HEK293 (cell line): Measurements from ENCODE around the gene CP.

Experiments
- CTCF ChIA-PET: fragments of 350-600 bp; formaldehyde crosslinking; extraction: SDS; loops from one replicate; lab custom pipeline; 2021; ENCODE audit warnings: antibody characterized with exemption; lab: Yijun Ruan, JAX
- POLR2A ChIA-PET: fragments of 300-600 bp; formaldehyde crosslinking; extraction: SDS; loops from one replicate; lab custom pipeline; 2020; ENCODE audit warnings: antibody characterized with exemption, inconsistent platforms; lab: Yijun Ruan, JAX
- H3K27ac ChIP-seq: fragments of 200-500 bp; sonication (Bioruptor generic); 2 replicates; pipeline ENCODE4 v1.5.1; 2014; ENCODE audit warnings: low read depth, low read length, control low read depth, inconsistent platforms; ENCODE audit errors: extremely low read depth
- H3K36me3 ChIP-seq, 2 experiments: fragments of 200-500 bp in 1 of 2; sonication (Bioruptor generic) in 1 of 2; 1 replicate in 1 of 2; 2 replicates in 1 of 2; pipeline ENCODE4 v1.5.1; 2014 to 2017; ENCODE audit warnings: inconsistent platforms in 2 of 2, low read length in 2 of 2; ENCODE audit not compliant: control insufficient read depth in 2 of 2, insufficient read depth in 1 of 2
- H3K4me1 ChIP-seq: fragments of 200-500 bp; sonication (Bioruptor generic); 2 replicates; pipeline ENCODE4 v1.5.1; 2014; ENCODE audit warnings: mild to moderate bottlenecking, low read length, inconsistent platforms; ENCODE audit not compliant: control insufficient read depth, insufficient read depth
- H3K4me3 ChIP-seq: 2 replicates; pipeline ENCODE4 v1.5.1; 2011; ENCODE audit warnings: low read depth, mild to moderate bottlenecking, control low read depth, low read length, moderate library complexity
- H3K9me3 ChIP-seq: fragments of 200-500 bp; sonication (Bioruptor generic); 2 replicates; pipeline ENCODE4 v1.5.1; 2014; ENCODE audit warnings: low read depth, low read length, inconsistent platforms; ENCODE audit not compliant: control insufficient read depth, insufficient read depth
- BCL11A ChIP-seq: fragments of 450-650 bp; formaldehyde crosslinking; IDR thresholded peaks from 2 replicates; pipeline ENCODE4 v1.5.1; 2016; ENCODE audit warnings: low read depth, missing biosample characterization, missing genetic modification characterization
- GLIS2 ChIP-seq: fragments of 450-650 bp; formaldehyde crosslinking; IDR thresholded peaks from 2 replicates; pipeline ENCODE4 v1.5.1; 2016; ENCODE audit warnings: missing biosample characterization, missing genetic modification characterization
- IKZF3 ChIP-seq: fragments of 450-650 bp; IDR thresholded peaks from 2 replicates; pipeline ENCODE4 v1.5.0; 2018; ENCODE audit warnings: missing biosample characterization, mild to moderate bottlenecking, missing genetic modification characterization, moderate library complexity
- MZF1 ChIP-seq: fragments of 450-650 bp; formaldehyde crosslinking; IDR thresholded peaks from 2 replicates; pipeline ENCODE4 v1.5.1; 2017; ENCODE audit warnings: missing biosample characterization, missing genetic modification characterization, borderline replicate concordance
- OSR2 ChIP-seq: fragments of 450-650 bp; formaldehyde crosslinking; IDR thresholded peaks from 2 replicates; pipeline ENCODE4 v1.5.1; 2016; ENCODE audit warnings: missing biosample characterization, missing genetic modification characterization
- PRDM6 ChIP-seq: fragments of 450-650 bp; formaldehyde crosslinking; IDR thresholded peaks from 2 replicates; pipeline ENCODE4 v1.5.1; 2017; ENCODE audit warnings: missing biosample characterization, missing genetic modification characterization
- SALL2 ChIP-seq: fragments of 450-650 bp; formaldehyde crosslinking; IDR thresholded peaks from 2 replicates; pipeline ENCODE4 v1.5.0; 2017; ENCODE audit warnings: missing biosample characterization, mild to moderate bottlenecking, missing genetic modification characterization, borderline replicate concordance
- ZBTB20 ChIP-seq: fragments of 450-650 bp; formaldehyde crosslinking; IDR thresholded peaks from 2 replicates; pipeline ENCODE4 v1.5.1; 2016; ENCODE audit warnings: missing biosample characterization, missing genetic modification characterization
- ZBTB7A ChIP-seq: fragments of 450-650 bp; formaldehyde crosslinking; IDR thresholded peaks from 2 replicates; pipeline ENCODE4 v1.5.1; 2016; ENCODE audit warnings: low read depth, missing biosample characterization, missing genetic modification characterization
- ZFP41 ChIP-seq: fragments of 450-650 bp; formaldehyde crosslinking; IDR thresholded peaks from 2 replicates; pipeline ENCODE4 v1.5.1; 2016; ENCODE audit warnings: missing biosample characterization, missing genetic modification characterization, borderline replicate concordance
- ZNF121 ChIP-seq: fragments of 450-650 bp; formaldehyde crosslinking; IDR thresholded peaks from 2 replicates; pipeline ENCODE4 v1.5.1; 2016; ENCODE audit warnings: missing biosample characterization, missing genetic modification characterization
- ZNF16 ChIP-seq: fragments of 450-650 bp; formaldehyde crosslinking; IDR thresholded peaks from 2 replicates; pipeline ENCODE4 v1.5.1; 2016; ENCODE audit warnings: low read depth, missing biosample characterization, missing genetic modification characterization
- ZNF2 ChIP-seq: fragments of 450-650 bp; formaldehyde crosslinking; IDR thresholded peaks from 2 replicates; pipeline ENCODE4 v1.5.1; 2016; ENCODE audit warnings: missing biosample characterization, missing genetic modification characterization
- ZNF292 ChIP-seq: fragments of 450-650 bp; formaldehyde crosslinking; IDR thresholded peaks from 2 replicates; pipeline ENCODE4 v1.5.1; 2016; ENCODE audit warnings: low read depth, missing biosample characterization, missing genetic modification characterization, borderline replicate concordance
- ZNF426 ChIP-seq: fragments of 450-650 bp; formaldehyde crosslinking; IDR thresholded peaks from 2 replicates; pipeline ENCODE4 v1.5.1; 2017; ENCODE audit warnings: missing biosample characterization, missing genetic modification characterization, mild to moderate bottlenecking, inconsistent platforms, moderate library complexity
- ZNF548 ChIP-seq: fragments of 450-650 bp; formaldehyde crosslinking; IDR thresholded peaks from 2 replicates; pipeline ENCODE4 v1.5.1; 2016; ENCODE audit warnings: missing biosample characterization, missing genetic modification characterization
- ZNF639 ChIP-seq: fragments of 450-650 bp; formaldehyde crosslinking; IDR thresholded peaks from 2 replicates; pipeline ENCODE4 v1.5.1; 2016; ENCODE audit warnings: missing biosample characterization, missing genetic modification characterization
- ZNF76 ChIP-seq: fragments of 450-650 bp; formaldehyde crosslinking; IDR thresholded peaks from 2 replicates; pipeline ENCODE4; 2016; ENCODE audit warnings: low read depth, missing biosample characterization, missing genetic modification characterization, borderline replicate concordance
- ZNF843 ChIP-seq: fragments of 450-650 bp; formaldehyde crosslinking; IDR thresholded peaks from 2 replicates; pipeline ENCODE4 v1.5.1; 2016; ENCODE audit warnings: missing biosample characterization, missing genetic modification characterization
- TF ChIP-seq, protein P1 (sequence below): fragments of 450-650 bp; formaldehyde crosslinking; IDR thresholded peaks from 2 replicates; pipeline ENCODE4 v1.5.1; 2016; ENCODE audit warnings: missing biosample characterization, missing genetic modification characterization
- TF ChIP-seq, protein P2 (sequence below): IDR thresholded peaks from 2 replicates; pipeline ENCODE4 v1.6.1; 2011; ENCODE audit warnings: mild to moderate bottlenecking, low read depth, low read length, borderline replicate concordance

CP gene

GRCh38 chr3:149195221-149195620 is 26.4 kb downstream of the CP start (continued):
- no peak for TF ChIP-seq ZNF548 (tag by site-specific recombination)
- no peak for TF ChIP-seq ZNF16 (tag by site-specific recombination)
- TF ChIP-seq ZNF426 (tag by site-specific recombination) = no peak
- TF ChIP-seq PRDM6 (tag by site-specific recombination) = no peak
- TF ChIP-seq GLIS2 (tag by site-specific recombination) = no peak
- no peak for TF ChIP-seq BCL11A (tag by site-specific recombination)

DNA sequence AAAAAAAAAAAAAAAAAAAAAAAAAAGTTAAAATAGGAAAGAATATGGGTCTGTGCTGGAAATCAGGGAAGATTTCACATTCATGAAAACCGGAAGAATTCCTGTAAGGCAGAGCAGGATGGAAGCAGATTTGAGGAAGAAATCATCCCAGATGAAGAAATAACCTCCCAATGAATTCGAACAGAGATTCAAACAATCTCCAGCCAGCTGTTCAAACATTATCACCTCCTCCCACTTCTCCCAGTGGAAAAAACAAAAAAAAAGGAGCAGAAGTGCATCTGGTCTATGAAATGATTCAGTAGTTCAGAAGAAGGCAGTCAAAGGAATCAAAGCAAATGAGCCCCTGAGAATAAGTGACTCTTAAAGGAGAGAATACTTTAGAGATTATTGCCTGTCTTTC is 33.1 kb downstream of the CP start:
- H3K4me3 ChIP-seq = no peak overlapping the region
- TF ChIP-seq IKZF3 (no peak), SALL2 (tag by site-specific recombination) (no peak), OSR2 (tag by site-specific recombination) (no peak), ZNF121 (tag by site-specific recombination) (no peak), MZF1 (tag by site-specific recombination) (no peak), ZNF843 (tag by site-specific recombination) (no peak), ZBTB7A (tag by site-specific recombination) (no peak), ZNF76 (tag by site-specific recombination) (no peak), ZNF292 (tag by site-specific recombination) (no peak), ZNF2 (no peak), ZNF639 (tag by site-specific recombination) (no peak), ZBTB20 (tag by site-specific recombination) (no peak), ZFP41 (tag by site-specific recombination) (no peak)
- TF ChIP-seq, protein P1, sequence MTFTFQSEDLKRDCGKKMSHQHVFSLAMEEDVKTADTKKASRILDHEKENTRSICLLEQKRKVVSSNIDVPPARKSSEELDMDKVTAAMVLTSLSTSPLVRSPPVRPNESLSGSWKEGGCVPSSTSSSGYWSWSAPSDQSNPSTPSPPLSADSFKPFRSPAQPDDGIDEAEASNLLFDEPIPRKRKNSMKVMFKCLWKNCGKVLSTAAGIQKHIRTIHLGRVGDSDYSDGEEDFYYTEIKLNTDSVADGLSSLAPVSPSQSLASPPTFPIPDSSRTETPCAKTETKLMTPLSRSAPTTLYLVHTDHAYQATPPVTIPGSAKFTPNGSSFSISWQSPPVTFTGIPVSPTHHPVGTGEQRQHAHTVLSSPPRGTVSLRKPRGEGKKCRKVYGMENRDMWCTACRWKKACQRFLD (tag by site-specific recombination) = no peak
- TF ChIP-seq, protein P2, sequence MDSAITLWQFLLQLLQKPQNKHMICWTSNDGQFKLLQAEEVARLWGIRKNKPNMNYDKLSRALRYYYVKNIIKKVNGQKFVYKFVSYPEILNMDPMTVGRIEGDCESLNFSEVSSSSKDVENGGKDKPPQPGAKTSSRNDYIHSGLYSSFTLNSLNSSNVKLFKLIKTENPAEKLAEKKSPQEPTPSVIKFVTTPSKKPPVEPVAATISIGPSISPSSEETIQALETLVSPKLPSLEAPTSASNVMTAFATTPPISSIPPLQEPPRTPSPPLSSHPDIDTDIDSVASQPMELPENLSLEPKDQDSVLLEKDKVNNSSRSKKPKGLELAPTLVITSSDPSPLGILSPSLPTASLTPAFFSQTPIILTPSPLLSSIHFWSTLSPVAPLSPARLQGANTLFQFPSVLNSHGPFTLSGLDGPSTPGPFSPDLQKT = no peak
- no peak overlapping the region for H3K27ac ChIP-seq
- no peaks in the 10 kb centered on the region for H3K4me1 ChIP-seq
- ChIA-PET POLR2A (no interaction called here), CTCF (interaction anchor here (0.7 kb wide), 1 partner anchor 72 kb away, joined by 4 read pairs; no protein-coding TSS in a partner anchor)
- no peaks in the 10 kb centered on the region for H3K36me3 ChIP-seq
- H3K9me3 ChIP-seq = no peaks in the 10 kb centered on the region
